Stromal cell of bone marrow (primary cell): ENCODE results near the gene CHGA.

ENCODE experiments used
- DNase-seq: peaks from one replicate; pipeline ENCODE4 v3.0.0-alpha.2; 2012; ENCODE audit warnings: low read depth

CHGA gene

DNA sequence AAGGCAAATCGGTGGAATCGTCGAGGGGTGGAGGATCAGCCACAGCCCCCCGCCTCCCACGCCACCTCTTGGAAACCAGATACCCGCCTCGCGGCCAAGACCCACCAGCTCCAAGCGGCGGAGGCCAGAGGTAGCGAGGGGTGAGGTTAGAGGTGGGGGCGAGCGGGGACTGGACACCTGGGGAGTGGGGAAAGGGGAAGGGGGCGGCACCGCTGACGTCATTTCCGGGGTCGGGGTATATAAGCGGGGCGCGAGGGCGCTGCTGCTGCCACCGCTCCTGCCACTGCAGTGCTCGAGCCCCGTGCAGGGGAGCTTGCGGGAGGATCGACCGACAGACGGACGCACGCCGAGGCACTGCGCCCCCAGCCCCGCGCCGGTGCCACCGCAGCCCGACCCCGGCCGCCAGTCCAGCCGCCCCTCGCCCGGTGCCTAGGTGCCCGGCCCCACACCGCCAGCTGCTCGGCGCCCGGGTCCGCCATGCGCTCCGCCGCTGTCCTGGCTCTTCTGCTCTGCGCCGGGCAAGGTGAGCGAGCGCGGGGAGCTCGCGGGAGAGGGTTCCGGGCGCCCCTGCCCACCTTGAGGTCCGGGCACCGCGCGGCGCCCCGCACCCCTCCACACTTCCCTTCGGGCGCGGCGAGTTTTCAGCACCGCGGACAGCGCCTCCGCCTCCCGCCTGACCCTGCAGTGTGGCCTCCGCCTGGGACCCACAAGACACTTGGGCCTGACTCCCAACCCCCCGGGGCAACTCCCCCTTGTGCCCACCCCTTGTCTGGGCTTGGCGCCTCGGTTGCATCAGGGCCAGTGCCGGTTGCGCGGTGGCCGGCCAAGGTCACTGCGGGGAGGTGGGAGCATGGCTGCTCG, at the start of gene CHGA:
Gene CHGA, plus strand, starts transcription at position 268 of the 861 bp plus-strand sequence. Its CDS starts 210 bp downstream, at position 478.
- DNase-seq = no peak

- no peak for DNase-seq
Measured at GRCh38 chr14:92874962-92875661, 47.8 kb upstream of the CHGA start.

- no peak for DNase-seq
Measured at GRCh38 chr14:92877757-92878431, 45.1 kb upstream of the CHGA start.

DNA sequence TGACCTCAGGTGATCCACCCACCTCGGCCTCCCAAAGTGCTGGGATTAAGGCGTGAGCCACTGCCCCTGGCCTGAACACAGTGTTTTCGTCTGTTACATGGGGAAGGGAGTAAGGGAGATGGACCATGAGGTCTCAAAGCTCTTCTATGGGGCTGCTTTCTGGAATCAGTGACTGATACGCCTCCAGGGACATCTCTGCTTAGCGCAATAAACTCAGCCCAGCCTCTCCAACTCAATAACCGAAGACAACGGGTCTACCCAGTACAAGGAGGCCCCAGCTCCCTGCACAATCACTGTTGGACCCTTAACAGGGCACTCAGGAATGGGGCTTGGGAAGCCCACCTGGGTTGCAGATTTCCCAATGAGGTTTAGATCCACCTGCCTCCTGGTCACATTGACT, 42.6 kb upstream of the CHGA start:
- no peak for DNase-seq

DNA sequence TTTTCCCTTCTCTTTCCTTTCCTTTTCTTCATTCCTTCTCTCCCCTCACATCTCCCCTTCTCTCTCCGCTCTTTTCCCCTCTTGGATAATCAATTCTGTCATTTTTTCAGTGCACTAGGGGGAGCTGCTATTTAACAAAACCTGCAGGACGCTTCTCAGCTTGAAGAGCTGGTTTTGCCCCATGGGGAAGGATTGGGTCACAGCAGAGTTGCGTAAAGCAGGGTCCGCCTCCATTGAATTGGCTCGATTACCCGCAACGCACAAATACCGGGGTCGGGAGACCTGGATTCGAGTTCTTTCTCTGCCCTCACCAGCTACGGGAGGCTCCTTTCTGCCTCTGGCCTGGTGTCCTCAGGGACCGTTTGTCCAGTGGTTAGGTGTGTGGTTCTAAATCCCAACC, 42.1 kb upstream of the CHGA start:
- DNase-seq = peak; percentile 30

- no peak for DNase-seq
Measured at GRCh38 chr14:92883066-92883465, 39.9 kb upstream of the CHGA start.

- DNase-seq = no peak
Measured at GRCh38 chr14:92884410-92884809, 38.5 kb upstream of the CHGA start.

- DNase-seq = no peak
Measured at GRCh38 chr14:92885279-92886061, 37.5 kb upstream of the CHGA start.

GRCh38 chr14:92886337-92886736, 36.6 kb upstream of the CHGA start:
- DNase-seq = no peak

- no peak for DNase-seq
Measured at GRCh38 chr14:92887157-92887556, 35.8 kb upstream of the CHGA start.

DNA sequence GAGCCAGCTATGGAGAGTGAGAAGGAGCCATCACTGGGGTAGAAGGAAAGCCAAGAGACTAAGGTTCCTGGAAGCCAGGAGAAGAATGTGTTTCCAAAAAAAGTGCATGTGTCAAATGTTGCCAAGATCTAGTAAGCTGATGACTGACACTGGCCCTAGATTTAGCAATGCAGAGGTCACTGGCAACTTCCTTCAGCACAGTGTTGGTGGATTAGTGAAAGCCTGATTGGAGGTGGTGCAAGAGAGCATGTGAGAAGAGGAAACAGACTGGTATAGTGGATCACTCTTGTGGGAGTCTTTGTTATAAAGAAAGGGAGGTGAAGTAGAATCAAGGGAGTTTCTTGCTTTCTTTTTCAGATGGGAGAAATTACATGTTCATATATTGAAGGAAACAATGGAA, 34.1 kb upstream of the CHGA start:
- DNase-seq = no peak

DNA sequence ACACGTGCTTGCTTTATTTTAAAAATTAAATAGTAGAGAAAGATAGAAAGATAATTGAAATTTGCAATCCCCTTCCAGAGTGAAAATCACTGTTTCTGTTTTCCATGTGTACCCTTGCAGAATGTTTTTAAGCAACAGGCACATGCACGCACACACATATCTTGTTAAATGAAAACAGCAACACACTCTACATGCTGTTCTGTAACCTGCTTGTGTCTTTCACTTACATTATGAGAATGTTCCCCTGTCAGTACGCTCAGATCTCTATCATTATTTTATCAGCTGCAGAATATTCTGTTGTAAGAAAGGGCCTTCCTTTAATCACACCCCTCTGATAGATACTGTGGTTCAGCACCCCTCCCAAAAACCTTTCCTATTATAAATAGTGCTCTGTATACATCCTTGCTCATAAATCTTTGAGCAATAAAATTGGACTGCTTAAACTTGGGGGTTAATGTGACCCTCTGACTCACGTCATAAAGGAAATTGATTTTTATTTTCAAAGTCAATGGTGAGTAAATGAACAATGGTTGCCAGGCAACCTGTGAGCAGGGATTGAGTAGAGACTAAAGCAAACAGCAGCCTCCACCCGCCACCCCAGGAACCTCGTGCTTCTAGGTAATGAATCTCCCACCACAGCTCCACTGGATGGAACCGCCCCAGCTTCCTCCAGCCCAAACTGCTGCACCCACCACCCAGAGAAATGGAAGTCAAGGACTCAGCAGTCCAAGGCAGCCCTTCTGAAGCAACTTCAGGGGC, 31.9 kb upstream of the CHGA start:
- no peak for DNase-seq

DNA sequence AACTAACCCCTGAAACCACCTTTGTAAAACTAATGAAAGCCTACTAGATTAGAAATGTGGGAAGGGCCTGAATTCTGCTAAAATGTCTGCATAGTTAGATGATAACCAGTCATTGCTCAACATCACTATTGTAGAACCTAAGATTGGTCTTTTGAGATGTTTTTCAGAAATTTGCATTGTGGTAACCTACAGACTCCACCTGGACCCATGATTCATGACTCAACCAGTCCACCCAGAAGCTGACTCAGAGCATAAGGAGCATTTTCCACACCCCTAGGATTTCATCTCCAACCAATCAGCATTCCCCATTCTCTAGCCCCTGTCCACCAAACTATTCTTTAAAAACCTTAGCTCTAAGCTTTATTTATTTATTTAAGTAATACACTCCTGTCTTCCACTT, 30.4 kb upstream of the CHGA start:
- no peak for DNase-seq

GRCh38 chr14:92895352-92895878, 27.5 kb upstream of the CHGA start:
- DNase-seq = no peak

- DNase-seq = no peak
Measured at GRCh38 chr14:92897922-92898565, 24.9 kb upstream of the CHGA start.

- no peak for DNase-seq
Measured at GRCh38 chr14:92898566-92899131, 24.3 kb upstream of the CHGA start.

GRCh38 chr14:92900660-92901059, 22.3 kb upstream of the CHGA start:
- no peak for DNase-seq

- no peak for DNase-seq
Measured at GRCh38 chr14:92902191-92902590, 20.8 kb upstream of the CHGA start.

- DNase-seq = no peak
Measured at GRCh38 chr14:92902726-92903125, 20.2 kb upstream of the CHGA start.

DNA sequence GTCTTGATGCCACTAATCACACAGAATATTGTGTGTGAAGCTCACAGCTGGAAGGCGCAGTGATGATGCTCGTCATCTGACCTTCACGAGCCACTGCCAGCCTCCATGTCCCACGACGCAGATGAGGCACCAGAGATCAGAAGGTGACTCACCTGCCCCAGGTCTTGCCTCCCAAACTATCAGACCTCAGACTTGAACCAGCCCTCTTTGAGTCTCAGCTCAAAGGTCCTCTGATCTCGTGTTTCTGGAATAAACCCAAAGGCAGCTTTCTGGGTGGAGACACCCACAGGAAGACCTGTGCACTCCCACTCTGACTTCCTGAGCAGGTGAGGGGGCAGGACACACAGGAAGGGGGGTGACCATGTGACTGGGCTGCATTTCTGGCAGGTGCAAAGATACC, 19.6 kb upstream of the CHGA start:
- no peak for DNase-seq
